SJSA1 (cell line): ENCODE results near the gene C5. TPM values are rescaled to one million over a fixed set of nuclear protein-coding genes. Genes with fewer than 3 reads are reported as not detected.

ENCODE experiments used
- DNase-seq, 2 experiments: peaks; one replicate each; pipeline ENCODE4 v3.0.0-alpha.2; 2015 to 2020; ENCODE audit warnings: low spot score in 2 of 2, low read depth in 1 of 2
- H3K27ac ChIP-seq: fragments of 250-450 bp; sonication (Bioruptor Pico); 2 replicates; pipeline ENCODE4 v1.5.1; 2020; ENCODE audit warnings: mild to moderate bottlenecking, moderate library complexity
- H3K27me3 ChIP-seq: fragments of 250-450 bp; sonication (Bioruptor Pico); replicated peaks from 2 replicates; pipeline ENCODE4 v1.5.1; 2020; ENCODE audit warnings: mild to moderate bottlenecking, moderate library complexity
- H3K36me3 ChIP-seq: fragments of 250-450 bp; sonication (Bioruptor Pico); 2 replicates; pipeline ENCODE4 v1.5.1; 2020; ENCODE audit warnings: mild to moderate bottlenecking
- H3K4me1 ChIP-seq: fragments of 250-450 bp; sonication (Bioruptor Pico); replicated peaks from 2 replicates; pipeline ENCODE4 v1.6.1; 2021; ENCODE audit warnings: mild to moderate bottlenecking
- H3K4me3 ChIP-seq: fragments of 250-450 bp; sonication (Bioruptor Pico); 2 replicates; pipeline ENCODE4 v1.5.1; 2020; ENCODE audit warnings: mild to moderate bottlenecking
- H3K9me3 ChIP-seq: fragments of 250-450 bp; sonication (Bioruptor Pico); replicated peaks from 2 replicates; pipeline ENCODE4 v1.5.1; 2020; ENCODE audit warnings: mild to moderate bottlenecking
- total RNA-seq: library from RNA; depleted of rRNA; stranded (reverse); fragments of >200 nt; shearing (Covaris generic); gene quantifications from 2 replicates; pipeline ENCODE4 v1.2.3, GENCODE V29; 2014

The C5 gene
- total RNA-seq, 1 experiment from 2014 or later: 2.4 TPM

DNA sequence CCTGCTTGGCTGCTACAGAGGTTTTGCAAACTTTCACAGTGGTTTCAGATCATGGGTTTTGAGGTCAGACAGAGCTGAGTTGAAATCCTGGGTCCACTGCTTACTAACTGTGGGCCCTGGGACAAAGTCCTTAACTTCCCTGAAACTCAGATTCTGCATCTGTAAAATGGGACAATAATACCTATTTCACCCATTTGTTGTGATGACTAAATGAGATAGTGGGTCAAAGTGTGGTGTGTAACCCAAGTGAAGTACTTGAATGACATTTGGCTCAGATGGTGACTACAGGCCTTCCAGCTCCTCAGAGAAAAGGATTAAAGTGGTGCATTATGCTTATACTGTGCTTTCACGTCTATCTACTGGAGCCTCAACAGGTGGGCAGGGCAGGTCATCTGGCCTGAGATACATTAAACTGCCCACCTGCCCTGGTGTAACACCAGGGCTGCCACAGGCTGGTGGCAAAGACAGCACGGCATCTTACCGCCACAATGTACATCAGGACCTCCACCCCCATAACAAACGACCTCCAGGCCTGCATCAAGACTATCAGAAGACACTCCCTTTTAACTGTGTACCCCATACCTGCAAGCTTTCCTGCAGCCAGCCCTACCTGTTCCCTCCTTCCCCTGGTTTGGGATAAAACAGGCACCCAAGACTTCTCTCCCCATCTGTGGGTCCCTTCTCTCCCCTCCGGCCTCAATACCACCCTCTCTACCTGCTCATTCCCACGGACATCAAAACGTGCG is 122.6 kb downstream of the C5 start:
- no peak for DNase-seq
- Histone ChIP-seq H3K9me3 (no peaks in the 10 kb centered on the region), H3K27me3 (no peaks in the 10 kb centered on the region), H3K4me3 (no peak overlapping the region), H3K27ac (no peak overlapping the region), H3K4me1 (peaks cover 49% of the 10 kb centered on the region), H3K36me3 (no peaks in the 10 kb centered on the region)

DNA sequence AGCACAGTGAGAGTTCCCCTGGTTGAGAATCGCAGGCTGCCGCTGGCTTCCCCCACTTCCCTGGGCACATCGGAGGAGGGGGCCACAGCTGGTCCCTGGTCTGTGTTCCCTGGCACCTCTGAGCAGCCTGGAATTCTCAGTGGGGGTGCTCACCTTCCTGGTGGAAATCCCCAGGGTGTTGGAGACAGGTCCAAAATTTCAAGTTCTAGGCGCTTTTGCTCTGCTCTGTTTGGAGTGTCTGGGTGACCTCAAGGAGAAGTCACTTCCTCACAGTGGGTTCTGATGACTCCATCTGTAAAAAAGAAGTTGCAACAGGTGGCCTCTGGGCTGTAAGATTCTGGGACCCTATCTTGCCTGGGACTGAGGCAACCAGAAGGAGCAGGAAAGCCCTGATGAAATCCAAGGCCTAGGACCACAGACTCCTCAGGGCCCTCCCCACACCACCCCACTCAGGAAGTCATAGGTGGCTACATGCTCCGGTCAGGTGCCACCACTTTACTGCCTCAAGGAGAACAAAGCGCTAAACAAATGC is 123.6 kb downstream of the C5 start, which contains the start of gene TRAF1:
Gene TRAF1 (minus strand): TSS at position 400 of the 532 bp plus-strand sequence. CDS start 721 bp downstream, outside the sequence.
- DNase-seq: no peak
- H3K4me1 ChIP-seq: peaks cover 40% of the 10 kb centered on the region
- no peaks in the 10 kb centered on the region for H3K9me3 ChIP-seq
- peak within 1 kb of the TSS; percentile 87 for H3K27ac ChIP-seq
- no peaks in the 10 kb centered on the region for H3K36me3 ChIP-seq
- H3K27me3 ChIP-seq: no peaks in the 10 kb centered on the region
- 0 out of 2 replicates have a peak within 1 kb of the TSS, but pooled peaks have one; percentile 4 for H3K4me3 ChIP-seq

DNA sequence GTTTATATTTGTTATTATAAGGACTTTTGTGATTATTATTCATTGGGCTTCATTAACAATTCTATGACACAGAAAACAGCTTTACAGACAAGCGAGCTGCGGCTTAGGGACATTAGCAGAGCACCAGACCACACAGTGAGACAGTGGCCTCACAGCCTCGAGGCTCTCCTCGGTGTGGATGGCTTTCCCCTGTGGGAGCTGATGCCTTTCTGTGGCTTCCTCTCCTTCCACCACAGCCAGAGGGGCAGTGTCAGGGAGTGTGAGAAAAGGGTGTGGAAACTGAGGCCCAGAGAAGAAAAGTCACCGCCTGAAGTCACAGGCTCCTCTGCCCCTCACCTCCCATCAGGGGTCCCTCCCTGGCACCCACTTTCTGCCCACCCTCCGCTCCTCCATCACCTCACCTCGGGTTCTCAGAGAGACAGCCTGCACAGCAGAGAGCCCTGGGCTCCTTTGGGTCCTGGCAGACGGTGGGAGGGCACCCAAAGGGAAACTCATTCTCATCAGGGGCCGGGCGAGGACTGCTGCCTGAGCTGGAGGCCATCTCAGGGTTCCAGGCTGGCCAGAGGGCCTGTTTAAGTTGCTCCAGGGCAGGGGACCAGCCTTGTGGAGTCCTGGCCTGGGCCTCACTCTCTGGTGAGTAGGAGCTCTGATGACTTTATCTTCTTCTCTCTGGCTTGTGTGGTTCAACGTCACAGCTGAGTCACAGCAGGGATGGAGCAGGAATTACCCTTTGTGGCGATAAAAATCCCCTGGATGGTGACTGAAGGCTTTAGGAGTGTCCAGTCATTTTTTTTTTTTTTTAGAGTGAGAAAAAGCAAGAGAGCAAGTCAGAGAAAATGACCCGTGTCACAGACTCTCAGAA is 124.3 kb downstream of the C5 start:
- 0 out of 2 replicates have a peak overlapping the region, but pooled peaks have one; percentile 4 for H3K4me3 ChIP-seq
- H3K27me3 ChIP-seq: no peaks in the 10 kb centered on the region
- peak; percentile 87 to 88 for DNase-seq
- H3K4me1 ChIP-seq: peaks cover 33% of the 10 kb centered on the region
- no peaks in the 10 kb centered on the region for H3K9me3 ChIP-seq
- H3K27ac ChIP-seq: peak overlapping the region; percentile 87
- H3K36me3 ChIP-seq: no peaks in the 10 kb centered on the region

DNA sequence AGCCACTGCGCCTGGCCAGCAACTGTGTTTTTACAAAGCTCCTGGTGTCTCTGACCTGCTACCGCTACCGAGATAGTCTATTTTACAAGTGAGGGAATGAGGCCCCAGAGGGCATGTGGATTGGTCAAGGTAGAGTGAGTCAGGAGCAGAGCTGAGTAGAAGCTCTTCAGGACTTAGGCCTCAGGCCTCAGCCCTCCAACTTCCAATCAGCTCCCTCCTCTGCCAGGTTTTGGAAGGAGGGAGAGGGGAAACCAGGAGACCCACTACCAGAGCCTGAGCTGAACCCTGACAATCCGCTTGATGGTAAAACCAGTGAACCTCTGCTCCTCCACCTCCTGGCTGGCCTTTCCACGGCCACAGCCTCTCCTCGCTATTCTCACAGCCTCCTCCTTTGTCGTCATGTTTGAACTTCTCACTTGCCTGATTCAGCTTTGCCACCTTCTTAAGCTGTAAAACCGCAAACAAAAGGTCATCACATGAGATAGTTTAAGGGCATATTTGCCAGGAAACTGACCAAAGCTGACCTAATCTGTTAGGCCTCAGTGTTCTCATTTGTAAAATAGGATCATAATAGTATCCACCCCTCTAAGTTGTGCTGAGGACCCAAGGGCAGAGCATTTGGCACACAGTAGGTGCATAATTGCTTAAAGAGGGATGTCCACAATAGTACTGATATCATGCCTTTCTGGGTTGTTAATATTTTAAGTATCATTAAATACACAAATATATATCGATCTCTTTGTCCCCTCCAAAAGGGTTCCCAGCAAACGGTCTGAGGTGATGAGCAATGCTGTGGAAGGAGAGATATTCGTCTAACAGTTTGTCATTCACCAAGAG is 125.2 kb downstream of the C5 start:
- Histone ChIP-seq H3K27ac (peak overlapping the region; percentile 87), H3K4me1 (peaks cover 36% of the 10 kb centered on the region), H3K4me3 (no peak overlapping the region), H3K36me3 (no peaks in the 10 kb centered on the region), H3K27me3 (no peaks in the 10 kb centered on the region), H3K9me3 (no peaks in the 10 kb centered on the region)
- DNase-seq: peak in 1 of 2 experiments; percentile 7

DNA sequence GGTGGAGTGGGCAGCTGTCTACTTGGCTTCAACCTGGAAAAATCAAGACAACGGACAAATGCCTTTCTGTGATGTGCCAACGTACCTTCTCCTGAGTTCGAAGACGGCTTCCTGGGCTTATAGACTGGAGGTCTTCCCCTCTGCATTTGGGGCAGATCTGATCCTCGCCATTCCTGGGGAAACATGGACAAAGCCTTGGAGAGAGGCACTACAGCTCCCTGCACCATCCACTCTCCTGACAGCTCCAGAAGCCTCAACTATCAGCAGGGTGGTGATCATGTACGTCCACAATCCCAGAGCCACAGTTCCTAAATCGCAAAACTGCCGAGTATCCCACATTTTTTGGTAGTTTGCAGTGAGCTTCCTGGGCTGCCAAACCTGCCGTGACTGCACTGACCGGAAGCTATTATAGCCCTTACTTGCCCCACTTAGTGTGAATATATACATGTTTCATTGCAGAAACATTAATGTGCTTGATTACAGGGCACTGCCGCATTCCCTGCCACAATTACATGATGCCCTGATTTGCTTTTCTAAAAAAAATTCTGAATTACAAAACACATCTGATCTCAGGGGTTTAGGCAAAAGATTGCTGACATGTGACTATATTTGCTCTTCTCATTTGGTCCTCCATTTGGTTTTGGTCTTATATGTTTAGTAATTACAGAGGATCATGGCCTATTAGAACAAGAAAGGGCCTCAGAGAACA is 126.3 kb downstream of the C5 start:
- Histone ChIP-seq H3K4me3 (no peak overlapping the region), H3K36me3 (no peaks in the 10 kb centered on the region), H3K4me1 (peaks cover 47% of the 10 kb centered on the region)

DNA sequence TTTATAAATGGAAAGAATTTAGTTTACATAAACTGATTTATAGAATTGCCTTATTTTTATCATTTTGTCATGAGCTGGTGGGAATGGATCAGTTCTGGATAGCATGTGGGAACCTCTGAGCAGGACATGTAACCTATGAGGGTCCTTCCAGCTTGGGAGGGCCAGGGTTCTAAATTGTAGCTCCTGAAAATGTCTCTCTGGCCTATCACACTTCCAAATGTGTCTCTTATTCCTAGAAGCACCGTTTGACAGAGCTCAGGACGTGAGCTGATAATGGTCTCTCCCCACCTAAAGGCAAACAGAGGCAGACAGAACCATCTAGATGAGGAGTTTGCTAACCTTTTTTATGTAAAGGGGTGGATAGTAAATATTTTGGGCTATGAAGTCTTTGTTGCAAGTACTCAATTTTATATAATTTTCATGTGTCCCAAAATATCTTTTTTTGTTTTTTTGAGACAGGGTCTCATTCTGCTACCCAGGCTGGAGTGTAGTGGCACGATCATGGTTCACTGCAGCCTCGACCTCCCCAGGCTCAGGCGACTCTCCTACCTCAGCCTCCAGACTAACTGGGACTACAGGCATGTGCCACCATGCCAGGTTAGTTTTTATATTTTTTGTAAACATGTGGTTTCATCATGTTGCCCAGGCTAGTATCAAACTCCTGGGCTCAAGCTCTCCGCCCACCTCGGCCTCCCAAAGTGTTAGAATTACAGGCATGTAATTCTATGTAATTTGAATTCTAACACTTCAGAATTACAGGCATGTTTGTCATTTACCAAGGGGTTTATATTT is 127.5 kb downstream of the C5 start:
- H3K4me3 ChIP-seq: no peak overlapping the region
- no peaks in the 10 kb centered on the region for H3K9me3 ChIP-seq
- no peak overlapping the region for H3K27ac ChIP-seq
- no peak for DNase-seq
- no peaks in the 10 kb centered on the region for H3K36me3 ChIP-seq
- no peaks in the 10 kb centered on the region for H3K27me3 ChIP-seq
- peaks cover 52% of the 10 kb centered on the region for H3K4me1 ChIP-seq

More for the DNA sequence above, 126.3 kb downstream of the C5 start:
- Histone ChIP-seq H3K27me3 (no peaks in the 10 kb centered on the region), H3K9me3 (no peaks in the 10 kb centered on the region), H3K27ac (no peak overlapping the region)
- no peak for DNase-seq

DNA sequence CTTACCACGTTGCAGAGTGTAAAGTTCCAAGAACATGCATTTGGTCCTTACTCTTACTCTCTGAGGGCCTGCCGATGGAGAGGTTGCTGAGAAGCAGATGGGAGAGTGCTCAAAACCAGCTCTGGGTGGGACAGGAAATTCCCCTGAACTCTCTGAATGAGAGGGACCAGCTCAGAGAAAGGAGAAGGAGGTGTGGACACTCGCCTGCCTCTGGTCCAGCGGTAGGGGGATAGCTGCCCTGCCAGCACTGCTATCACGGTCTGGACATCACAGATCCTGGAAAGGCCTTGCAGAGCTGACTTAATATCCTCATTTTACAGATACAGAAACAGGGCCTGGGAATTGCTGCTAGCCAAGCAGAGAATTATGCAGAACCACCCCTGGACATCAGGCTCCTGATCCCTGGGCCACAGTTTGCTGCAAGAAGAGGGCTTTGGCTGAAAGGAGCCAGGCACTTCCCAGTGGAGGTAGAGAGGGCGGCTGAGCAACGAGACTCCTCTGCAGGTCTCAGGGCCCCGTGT is 128.4 kb downstream of the C5 start:
- no peak overlapping the region for H3K4me3 ChIP-seq
- H3K27ac ChIP-seq: no peak overlapping the region
- no peak for DNase-seq
- no peaks in the 10 kb centered on the region for H3K36me3 ChIP-seq
- no peaks in the 10 kb centered on the region for H3K9me3 ChIP-seq
- H3K4me1 ChIP-seq: peaks cover 52% of the 10 kb centered on the region
- no peaks in the 10 kb centered on the region for H3K27me3 ChIP-seq

DNA sequence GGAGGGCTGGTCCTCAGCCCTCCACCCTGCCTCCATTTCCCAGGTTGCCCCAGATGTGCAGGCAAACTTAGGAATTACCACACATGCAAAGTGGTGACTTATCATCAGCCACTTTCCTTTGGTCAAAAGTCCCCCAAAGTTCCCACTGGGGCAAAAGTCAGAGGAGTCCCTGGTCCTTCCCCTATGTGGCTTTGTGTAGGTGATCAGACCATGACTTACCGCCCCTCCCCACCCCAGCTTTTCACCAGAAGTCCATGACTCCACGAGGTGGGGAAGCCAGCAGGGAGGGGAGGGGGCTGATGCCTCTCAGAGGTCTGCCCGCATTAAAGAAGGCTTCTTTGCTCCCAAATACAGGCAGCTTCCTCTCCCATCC is 129.3 kb downstream of the C5 start:
- H3K36me3 ChIP-seq: no peaks in the 10 kb centered on the region
- H3K4me1 ChIP-seq: peaks cover 50% of the 10 kb centered on the region
- no peak for DNase-seq
- no peaks in the 10 kb centered on the region for H3K9me3 ChIP-seq
- no peaks in the 10 kb centered on the region for H3K27me3 ChIP-seq
- no peak overlapping the region for H3K4me3 ChIP-seq
- H3K27ac ChIP-seq: no peak overlapping the region

DNA sequence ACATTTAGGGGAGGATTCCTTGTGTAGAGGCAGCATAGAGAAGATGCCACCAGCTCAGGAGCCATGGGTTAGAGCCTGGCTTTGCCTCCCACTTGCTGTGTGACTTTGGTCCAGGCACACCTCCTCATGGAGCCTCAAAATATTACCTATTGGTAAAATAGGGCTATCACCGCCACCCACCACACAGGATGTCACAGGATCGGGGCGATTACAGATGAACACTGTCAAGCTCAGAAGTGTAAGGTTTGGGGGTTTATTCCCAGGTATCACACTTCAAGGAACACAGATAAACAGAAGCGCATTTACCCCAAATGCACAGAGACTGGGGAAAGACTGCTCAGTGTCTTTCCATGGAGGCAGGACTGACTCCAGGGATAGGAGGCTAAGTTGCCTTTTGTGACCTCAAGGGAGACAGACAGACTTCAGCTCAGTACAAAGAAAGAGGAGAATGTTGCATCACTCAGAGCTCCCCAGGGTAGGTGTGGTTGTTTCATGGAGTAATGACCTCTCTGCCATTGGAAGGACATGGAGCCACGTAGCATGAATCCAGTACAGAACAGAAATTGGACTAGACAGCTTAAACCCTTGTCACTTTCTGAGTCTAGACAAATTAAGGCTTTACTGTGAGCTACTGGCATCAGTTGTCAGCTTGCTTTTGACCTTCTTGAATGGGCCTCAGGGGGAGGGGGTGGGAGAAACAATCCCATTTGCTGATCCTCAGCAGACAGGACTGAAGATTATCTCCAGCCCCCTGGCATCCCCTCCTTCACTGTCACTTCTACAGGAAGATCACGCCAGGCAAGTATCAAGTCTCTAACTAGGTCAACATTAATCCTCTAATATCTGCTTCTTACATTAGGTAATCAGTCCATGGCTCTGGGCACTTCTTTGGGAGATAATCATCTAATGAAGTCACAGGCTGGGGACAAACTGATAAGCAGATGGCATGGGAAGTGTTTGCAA is 130.0 kb downstream of the C5 start:
- no peaks in the 10 kb centered on the region for H3K27me3 ChIP-seq
- DNase-seq: no peak
- H3K27ac ChIP-seq: no peak overlapping the region
- H3K9me3 ChIP-seq: no peaks in the 10 kb centered on the region
- H3K36me3 ChIP-seq: no peaks in the 10 kb centered on the region
- H3K4me1 ChIP-seq: peaks cover 44% of the 10 kb centered on the region
- no peak overlapping the region for H3K4me3 ChIP-seq

DNA sequence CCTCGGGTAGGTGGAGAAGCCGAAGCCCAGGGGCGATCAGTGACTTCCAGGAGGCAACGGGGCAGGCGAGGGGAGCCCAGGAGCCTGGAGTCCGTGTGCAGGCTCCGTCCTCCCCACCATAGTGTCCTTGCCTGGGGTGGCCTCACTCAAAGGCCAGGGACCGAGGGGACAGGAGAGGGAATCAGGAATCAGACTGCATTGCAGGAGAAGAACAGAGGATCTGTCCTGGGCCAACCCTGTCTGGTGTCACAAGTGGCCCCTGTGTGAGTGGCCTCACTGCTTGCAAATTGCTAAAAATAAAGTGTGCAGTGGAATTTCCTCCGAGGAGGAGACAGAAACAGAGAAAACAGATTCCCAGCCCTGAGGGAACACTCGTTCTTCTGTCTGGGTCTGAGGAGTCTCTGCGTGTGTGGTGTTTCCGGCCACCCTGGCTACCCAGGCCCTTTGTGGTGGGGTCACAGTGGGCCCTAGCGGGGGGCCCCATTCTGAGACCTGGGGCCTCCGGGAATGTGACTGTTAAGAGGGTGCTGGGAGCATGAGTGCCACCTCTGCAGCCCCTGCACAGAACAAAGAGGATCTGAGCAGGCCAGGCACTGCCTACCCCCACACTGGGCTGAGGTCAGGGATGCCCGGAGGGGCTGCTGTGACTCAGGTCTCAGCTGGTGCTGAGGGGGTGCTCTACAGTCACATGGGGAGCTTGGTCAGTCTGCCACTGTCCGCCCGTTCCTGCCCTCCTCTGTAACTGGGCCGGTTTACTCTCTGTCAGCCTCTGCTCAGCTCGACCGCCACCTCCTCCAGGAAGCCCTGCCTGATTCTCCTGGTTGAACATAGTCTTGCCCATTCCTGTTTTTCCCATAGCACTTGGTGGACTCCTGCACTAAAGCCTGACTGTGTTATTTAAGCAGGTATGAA is 130.9 kb downstream of the C5 start:
- Histone ChIP-seq H3K27ac (no peak overlapping the region), H3K27me3 (no peaks in the 10 kb centered on the region), H3K36me3 (no peaks in the 10 kb centered on the region), H3K4me1 (peaks cover 36% of the 10 kb centered on the region), H3K9me3 (no peaks in the 10 kb centered on the region), H3K4me3 (no peak overlapping the region)
- DNase-seq: peak in 1 of 2 experiments; percentile 42
